PC-3 (cell line): ENCODE results near the gene TEAD1. TPM values are rescaled to one million over a fixed set of nuclear protein-coding genes. Genes with fewer than 3 reads are reported as not detected.
A peak's percentile ranks its signal among the peaks of the same experiment; 100 is the strongest.

Source experiments
- ATAC-seq: fragments of 200-7000 bp; cut with Tn5 transposase; 2 replicates; pipeline ENCODE4 v1.9.1; 2020; ENCODE audit warnings: mild to moderate bottlenecking, moderate library complexity
- BruUV-seq: library from RNA; stranded (reverse); fragments of 400-500 nt; replicated peaks from 2 replicates; lab custom pipeline; 2021; lab: Mats Ljungman, UMichigan
- CTCF ChIA-PET: fragments of 300-600 bp; sonication (Branson Sonifier 250); formaldehyde crosslinking; loops from one replicate; lab custom pipeline; 2022; ENCODE audit warnings: antibody characterized with exemption; lab: Charles Lee
- POLR2A ChIA-PET: fragments of 300-600 bp; sonication (Branson Sonifier 250); formaldehyde crosslinking; loops from one replicate; lab custom pipeline; 2022; ENCODE audit warnings: antibody characterized with exemption; ENCODE audit not compliant: unreplicated experiment; lab: Charles Lee
- DNase-seq: peaks from one replicate; pipeline ENCODE4 v3.0.0-alpha.2; 2015
- H2AFZ ChIP-seq: fragments of 300-600 bp; sonication (generic); 2 replicates; pipeline ENCODE4 v1.6.0; 2016; ENCODE audit warnings: antibody characterized with exemption, low read length
- H3F3A ChIP-seq: fragments of 300-600 bp; sonication (generic); one replicate; pipeline ENCODE4 v1.6.0; 2017; ENCODE audit warnings: antibody characterized with exemption, low read length, control low read depth, mild to moderate bottlenecking; ENCODE audit not compliant: unreplicated experiment
- H3K27ac ChIP-seq: fragments of 300-600 bp; sonication (generic); 2 replicates; pipeline ENCODE4 v1.5.1; 2016; ENCODE audit warnings: mild to moderate bottlenecking, low read length
- H3K27me3 ChIP-seq: fragments of 300-600 bp; sonication (generic); 2 replicates; pipeline ENCODE4 v1.6.1; 2016; ENCODE audit warnings: low read length, mixed read lengths
- H3K36me3 ChIP-seq: fragments of 300-600 bp; sonication (generic); 2 replicates; pipeline ENCODE4 v1.6.1; 2016; ENCODE audit warnings: low read depth, mixed run types, low read length, mixed read lengths
- H3K4me1 ChIP-seq: fragments of 300-600 bp; sonication (generic); 2 replicates; pipeline ENCODE4 v1.5.1; 2016; ENCODE audit warnings: low read length; ENCODE audit not compliant: insufficient read depth
- H3K4me2 ChIP-seq: fragments of 300-600 bp; sonication (generic); 2 replicates; pipeline ENCODE4 v1.6.0; 2016; ENCODE audit warnings: low read length
- H3K4me3 ChIP-seq: fragments of 300-600 bp; sonication (generic); 2 replicates; pipeline ENCODE4 v1.5.1; 2016; ENCODE audit warnings: mild to moderate bottlenecking, low read length, mixed read lengths
- H3K79me2 ChIP-seq: fragments of 300-600 bp; sonication (generic); 2 replicates; pipeline ENCODE4 v1.6.1; 2017; ENCODE audit warnings: low read length, mixed read lengths
- H3K9ac ChIP-seq: fragments of 300-600 bp; sonication (generic); 2 replicates; pipeline ENCODE4 v1.6.0; 2016; ENCODE audit warnings: mild to moderate bottlenecking, low read length
- H3K9me2 ChIP-seq: fragments of 300-600 bp; sonication (generic); replicated peaks from 2 replicates; pipeline ENCODE4 v1.6.1; 2016; ENCODE audit warnings: mixed run types, low read length, mixed read lengths
- H3K9me3 ChIP-seq: fragments of 300-600 bp; sonication (generic); 2 replicates; pipeline ENCODE4 v1.6.1; 2016; ENCODE audit warnings: low read length, mixed read lengths
- H4K20me1 ChIP-seq: fragments of 300-600 bp; sonication (generic); 2 replicates; pipeline ENCODE4 v1.6.1; 2016; ENCODE audit warnings: low read length, mixed read lengths
- CTCF ChIP-seq: fragments of 300-600 bp; sonication (generic); conservative IDR thresholded peaks from 2 replicates; pipeline ENCODE4 v1.5.1; 2017; ENCODE audit warnings: antibody characterized with exemption, low read depth, mild to moderate bottlenecking, low read length
- EZH2 ChIP-seq: fragments of 300-600 bp; sonication (generic); IDR thresholded peaks from one replicate; pipeline ENCODE4 v1.6.1; 2017; ENCODE audit warnings: antibody characterized with exemption, mild to moderate bottlenecking, low read length; ENCODE audit not compliant: unreplicated experiment
- EZH2phosphoT487 ChIP-seq: fragments of 300-600 bp; sonication (generic); IDR thresholded peaks from 2 replicates; pipeline ENCODE4 v1.6.1; 2018; ENCODE audit warnings: mild to moderate bottlenecking, antibody characterized with exemption, low read length, borderline replicate concordance
- intact Hi-C: fragments of 100-400 bp; cut with micrococcal nuclease; formaldehyde crosslinking; loops from 2 replicates; pipeline ENCODE4 v1.9.0; 2023
- total RNA-seq: library from RNA; depleted of rRNA; stranded (reverse); fragments of >200 nt; gene quantifications from 2 replicates; pipeline ENCODE4 v1.2.3, GENCODE V29; 2014

The TEAD1 gene
- total RNA-seq, 1 experiment from 2014 or later, result 70.2 TPM

- BruUV-seq, result no TSS peak
- CTCF ChIA-PET, result no interaction called here
- ATAC-seq, result no peak
These were observed 44.5 kb upstream of the TEAD1 start for GRCh38 chr11:12629601-12630313.

GRCh38 chr11:12631651-12632050, 42.6 kb upstream of the TEAD1 start:
- no peaks in the 10 kb centered on the region for H4K20me1 ChIP-seq
- H3K4me3 ChIP-seq, result no peak overlapping the region
- H3K79me2 ChIP-seq, result no peaks in the 10 kb centered on the region
- BruUV-seq, result no TSS peak
- H3K27ac ChIP-seq, result no peak overlapping the region
- intact Hi-C loops, result no loop called here
- no peaks in the 10 kb centered on the region for H3F3A ChIP-seq
- H3K27me3 ChIP-seq, result no peaks in the 10 kb centered on the region
- DNase-seq (no peak), ATAC-seq (no peak)
- peaks cover 7% of the 10 kb centered on the region for H3K4me1 ChIP-seq
- ChIA-PET POLR2A (no interaction called here), CTCF (no interaction called here)
- no peak overlapping the region for H2AFZ ChIP-seq
- no peak for TF ChIP-seq CTCF
- no peak for TF ChIP-seq EZH2phosphoT487
- no peak for TF ChIP-seq EZH2
- H3K9ac ChIP-seq, result no peak overlapping the region
- H3K9me2 ChIP-seq, result no peaks in the 10 kb centered on the region
- no peak overlapping the region for H3K4me2 ChIP-seq
- H3K36me3 ChIP-seq, result no peaks in the 10 kb centered on the region
- no peaks in the 10 kb centered on the region for H3K9me3 ChIP-seq

More at GRCh38 chr11:12629601-12630313, 44.5 kb upstream of the TEAD1 start:
- no peak for TF ChIP-seq EZH2phosphoT487
- TF ChIP-seq CTCF, result no peak
- no peak for TF ChIP-seq EZH2
- Histone ChIP-seq H3K4me1 (peaks cover 20% of the 10 kb centered on the region), H3K27ac (no peak overlapping the region), H4K20me1 (no peaks in the 10 kb centered on the region), H3K4me2 (no peak overlapping the region), H2AFZ (no peak overlapping the region), H3K36me3 (peaks cover under 1% of the 10 kb centered on the region; the same call in 1 of the 2 replicates), H3K9me3 (no peaks in the 10 kb centered on the region), H3K79me2 (no peaks in the 10 kb centered on the region), H3F3A (no peaks in the 10 kb centered on the region), H3K4me3 (no peak overlapping the region), H3K9me2 (no peaks in the 10 kb centered on the region), H3K9ac (no peak overlapping the region), H3K27me3 (no peaks in the 10 kb centered on the region)
- intact Hi-C loops, result no loop called here
- POLR2A ChIA-PET, result no interaction called here
- DNase-seq, result peak; percentile 50

GRCh38 chr11:12634329-12634728, 39.9 kb upstream of the TEAD1 start:
- Histone ChIP-seq H3F3A (no peaks in the 10 kb centered on the region), H3K4me2 (no peak overlapping the region), H3K9ac (no peak overlapping the region), H3K27me3 (no peaks in the 10 kb centered on the region), H3K36me3 (no peaks in the 10 kb centered on the region), H3K27ac (no peak overlapping the region), H4K20me1 (no peaks in the 10 kb centered on the region), H3K4me3 (no peak overlapping the region), H3K79me2 (no peaks in the 10 kb centered on the region), H3K4me1 (peaks cover 6% of the 10 kb centered on the region), H2AFZ (no peak overlapping the region), H3K9me2 (no peaks in the 10 kb centered on the region), H3K9me3 (no peaks in the 10 kb centered on the region)
- intact Hi-C loops, result no loop called here
- TF ChIP-seq CTCF (no peak), EZH2 (no peak), EZH2phosphoT487 (no peak)
- ChIA-PET POLR2A (no interaction called here), CTCF (no interaction called here)
- no peak for ATAC-seq
- DNase-seq, result no peak
- no TSS peak for BruUV-seq
